Measurements from ENCODE around the gene KNDC1. TPM values are rescaled to one million over a fixed set of nuclear protein-coding genes. Genes with fewer than 3 reads are reported as not detected.

Gene KNDC1
- total and polyA plus RNA-seq, 2 experiments from 2014 or later, result 1.8 to 16.0 TPM

GRCh38 chr10:133164816-133165555 lies 5.0 kb downstream of the KNDC1 start:
- Histone ChIP-seq H4K20me1 (replicated peaks; ENCODE audit: insufficient read depth) (no peaks in the 10 kb centered on the region), H3K9me2 (ENCODE audit: insufficient read depth) (no peaks in the 10 kb centered on the region), H3F3A (replicated peaks; ENCODE audit: low read depth) (no peaks in the 10 kb centered on the region), H3K36me3 (ENCODE audit: insufficient read depth) (no peaks in the 10 kb centered on the region; the same call in 1 of the 2 replicates), H2AFZ (no peak overlapping the region), H3K79me2 (replicated peaks; ENCODE audit: insufficient read depth) (no peaks in the 10 kb centered on the region), H3K27me3 (ENCODE audit: insufficient read depth) (no peaks in the 10 kb centered on the region), H3K4me3 (no peak overlapping the region), H3K4me1 (ENCODE audit: insufficient read depth) (peaks cover 10% of the 10 kb centered on the region), H3K27ac (ENCODE audit: low read depth) (no peak overlapping the region), H3K4me2 (no peak overlapping the region)
- no peak for DNase-seq (ENCODE audit: low spot score)
- Mint-ChIP-seq H3K36me3 (ENCODE audit: low read depth) (peaks cover 17% of the 10 kb centered on the region; the same call in 2 of the 3 replicates), H3K4me1 (peaks cover 15% of the 10 kb centered on the region), H3K4me3 (no peak overlapping the region), H3K27ac (no peak overlapping the region), H3K27me3 (ENCODE audit: insufficient read depth, low read depth, poor library complexity) (peaks cover 18% of the 10 kb centered on the region), H3K9me3 (no peaks in the 10 kb centered on the region)
- TF ChIP-seq NANOG (IDR thresholded peaks at IDR 0.05; ENCODE audit: borderline replicate concordance), result no peak
- TF ChIP-seq STAT1 (IDR thresholded peaks at IDR 0.05; ENCODE audit: unreplicated experiment), result no peak
- no peak for TF ChIP-seq EZH2phosphoT487 (IDR thresholded peaks at IDR 0.05; ENCODE audit: unreplicated experiment)
- no peak for TF ChIP-seq ZNF462 (CRISPR knock-in tag; IDR thresholded peaks at IDR 0.05)
- TF ChIP-seq REST (IDR thresholded peaks at IDR 0.05; ENCODE audit: unreplicated experiment), result no peak
- no peak for TF ChIP-seq EZH2 (IDR thresholded peaks at IDR 0.05; ENCODE audit: low read depth, unreplicated experiment)
- no peak for TF ChIP-seq ETS1 (IDR thresholded peaks at IDR 0.05)
- TF ChIP-seq CTCF (conservative IDR thresholded peaks at IDR 0.05; ENCODE audit: low read depth in 2 of 2), result no peak
- TF ChIP-seq JUNB (IDR thresholded peaks at IDR 0.05; ENCODE audit: unreplicated experiment), result no peak
- TF ChIP-seq CREB1 (CRISPR knock-in tag; IDR thresholded peaks at IDR 0.05; ENCODE audit: low read depth), result no peak
- TF ChIP-seq ZNF114 (CRISPR knock-in tag; IDR thresholded peaks at IDR 0.05), result no peak
- no peak for TF ChIP-seq ZNF331 (CRISPR knock-in tag; IDR thresholded peaks at IDR 0.05; ENCODE audit: low read depth)
- no peak for ATAC-seq

Measured in GM23338 (cell line).